ENCODE measurements around the gene OSCAR. TPM values are rescaled to one million over a fixed set of nuclear protein-coding genes. Genes with fewer than 3 reads are reported as not detected.

Gene OSCAR
- total RNA-seq, 4 donors from 2014 or later: 0.49 to 2.7 (median 1.8) TPM

DNA sequence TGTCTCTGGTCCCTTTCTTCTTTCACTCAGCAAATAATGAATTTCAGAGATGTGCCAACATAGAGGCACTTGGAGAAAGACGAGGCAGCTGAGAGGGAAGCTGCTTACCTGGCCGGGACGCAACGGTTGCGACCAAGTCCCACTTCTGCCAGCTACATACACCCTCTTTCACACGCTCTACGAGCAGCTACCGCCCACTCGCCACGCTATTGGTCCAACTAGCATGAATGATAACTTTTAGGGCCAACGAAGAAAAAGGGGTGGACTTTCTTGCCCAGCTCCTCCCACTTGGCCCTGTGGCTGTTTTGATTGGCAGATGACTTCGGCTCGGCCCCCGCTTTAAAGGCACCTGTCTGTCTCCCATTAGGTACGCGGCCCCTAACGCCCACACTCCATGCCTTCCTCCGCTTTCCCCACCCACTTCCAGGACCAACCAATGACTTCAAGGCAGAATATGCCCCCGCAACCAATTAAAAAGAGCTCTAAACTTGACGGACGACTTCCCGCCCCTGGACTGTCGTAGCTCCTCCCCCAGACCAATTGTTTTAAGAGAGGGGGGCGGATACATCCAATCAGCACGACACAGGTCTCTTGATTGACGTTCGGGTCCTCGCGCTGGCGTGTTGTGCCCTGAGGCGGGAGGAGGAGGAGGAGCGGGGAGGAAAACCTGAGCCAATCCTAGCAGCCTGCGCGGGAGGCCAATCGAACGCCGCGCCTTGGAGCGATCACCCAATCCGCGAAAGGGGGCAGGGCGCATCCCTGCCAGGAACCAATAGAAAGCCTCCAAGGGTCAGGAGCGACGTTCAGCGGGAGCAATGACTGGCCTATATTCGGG, 36.5 kb upstream of the OSCAR start:
- under 1% methylated on average over 45 of the region's 46 CpGs for WGBS
- no peaks in the 10 kb centered on the region for H3K27me3 ChIP-seq
- H3K36me3 ChIP-seq: peaks cover 12% of the 10 kb centered on the region
- peak overlapping the region; percentile 100 for H3K4me3 ChIP-seq
- peaks cover 51% of the 10 kb centered on the region for H3K4me1 ChIP-seq
- no peaks in the 10 kb centered on the region for H3K9me3 ChIP-seq
- peak in 1 of 3 donors; percentile 56 for TF ChIP-seq POLR2AphosphoS5 (IDR thresholded peaks at IDR 0.05)
- no peak for TF ChIP-seq POLR2A (IDR thresholded peaks at IDR 0.05)
- no peak for TF ChIP-seq EP300 (IDR thresholded peaks at IDR 0.05)
- no peak for TF ChIP-seq CTCF (IDR thresholded peaks at IDR 0.05)
- peak overlapping the region; percentile 98 for H3K27ac ChIP-seq
- DNase-seq (ENCODE audit: low spot score in 2 of 2): peak; percentile 100

DNA sequence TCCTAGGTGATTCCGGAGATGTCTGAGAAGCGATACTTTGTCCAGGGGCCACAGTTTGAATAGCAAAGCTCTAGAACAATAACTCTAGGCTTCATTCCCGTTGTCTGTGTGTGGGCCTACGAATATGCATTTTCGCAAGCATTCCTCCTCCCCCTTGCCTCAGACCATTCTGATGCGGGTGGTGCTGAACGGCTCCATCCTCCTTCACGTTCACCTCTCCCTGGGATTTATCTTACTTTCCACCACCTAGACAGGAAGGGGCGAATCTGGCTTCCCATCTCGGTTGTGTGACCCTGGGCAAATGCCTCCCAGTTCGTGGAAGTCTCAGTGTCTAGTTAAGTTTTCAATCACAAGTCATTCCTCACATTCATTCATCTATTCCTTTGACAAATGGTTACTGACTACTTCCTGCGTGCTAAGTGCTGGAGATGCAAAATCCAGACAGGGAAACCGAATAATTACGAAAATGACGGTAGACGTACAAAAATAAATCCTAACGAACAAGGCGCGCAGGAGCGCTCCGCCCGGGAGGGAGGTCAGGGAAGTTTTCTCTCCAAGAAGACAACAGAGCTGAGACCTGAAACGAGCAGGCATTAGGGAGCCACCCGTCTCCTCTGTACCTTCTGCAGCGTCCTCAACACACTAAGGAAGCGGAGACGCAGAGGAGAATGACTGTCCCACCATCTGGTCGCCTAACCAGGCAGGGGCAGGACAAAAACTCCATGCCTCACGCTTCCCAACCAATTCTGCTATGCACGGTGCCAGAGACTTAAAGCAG, 35.7 kb upstream of the OSCAR start:
- peak in 1 of 2 donors; percentile 67 for DNase-seq (ENCODE audit: low spot score in 2 of 2)

DNA sequence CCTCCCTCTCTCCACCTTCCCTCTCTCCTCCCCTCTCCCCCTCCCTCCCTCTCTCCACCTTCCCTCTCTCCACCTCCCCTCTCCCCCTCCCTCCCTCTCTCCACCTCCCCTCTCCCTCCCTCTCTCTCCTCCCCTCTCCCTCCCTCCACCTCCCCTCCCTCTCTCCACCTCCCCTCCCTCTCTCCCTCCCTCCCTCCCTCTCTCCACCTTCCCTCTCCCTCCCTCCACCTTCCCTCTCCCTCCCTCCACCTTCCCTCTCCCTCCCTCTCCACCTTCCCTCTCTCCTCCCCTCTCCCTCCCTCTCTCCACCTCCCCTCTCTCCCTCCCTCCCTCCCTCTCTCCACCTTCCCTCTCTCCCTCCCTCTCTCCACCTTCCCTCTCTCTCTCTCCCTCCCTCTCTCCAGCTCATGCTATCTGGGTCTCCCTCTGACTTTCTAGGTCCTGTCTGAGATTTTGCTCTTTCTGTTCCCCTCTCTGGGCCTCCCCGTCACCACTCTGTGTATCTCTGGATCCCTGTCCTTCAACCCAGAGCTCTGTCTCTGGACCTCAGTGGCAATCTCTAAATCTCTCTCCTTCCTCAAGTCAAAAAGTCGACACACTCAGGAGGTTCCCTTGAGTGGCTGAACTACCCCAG, 33.5 kb upstream of the OSCAR start:
- no peak overlapping the region for H3K4me3 ChIP-seq
- H3K9me3 ChIP-seq: no peaks in the 10 kb centered on the region
- no peak for DNase-seq (ENCODE audit: low spot score in 2 of 2)
- peaks cover 29% of the 10 kb centered on the region for H3K36me3 ChIP-seq
- H3K4me1 ChIP-seq: peaks cover 30% of the 10 kb centered on the region
- no peak for TF ChIP-seq POLR2A (IDR thresholded peaks at IDR 0.05)
- TF ChIP-seq CTCF (IDR thresholded peaks at IDR 0.05): no peak
- TF ChIP-seq EP300 (IDR thresholded peaks at IDR 0.05): no peak
- TF ChIP-seq POLR2AphosphoS5 (IDR thresholded peaks at IDR 0.05): no peak
- 43% methylated on average over 2 of the region's 2 CpGs for WGBS
- no peak overlapping the region for H3K27ac ChIP-seq
- no peaks in the 10 kb centered on the region for H3K27me3 ChIP-seq

More for the DNA sequence above, 35.7 kb upstream of the OSCAR start:
- TF ChIP-seq POLR2A (IDR thresholded peaks at IDR 0.05) (no peak), CTCF (IDR thresholded peaks at IDR 0.05) (no peak), EP300 (IDR thresholded peaks at IDR 0.05) (no peak), POLR2AphosphoS5 (IDR thresholded peaks at IDR 0.05) (no peak)
- H3K27me3 ChIP-seq: no peaks in the 10 kb centered on the region
- peak overlapping the region; percentile 58 for H3K27ac ChIP-seq
- H3K36me3 ChIP-seq: peaks cover 17% of the 10 kb centered on the region
- peak overlapping the region; percentile 53 for H3K4me3 ChIP-seq
- WGBS: 3% methylated on average over 30 of the region's 30 CpGs
- no peaks in the 10 kb centered on the region for H3K9me3 ChIP-seq
- H3K4me1 ChIP-seq: peaks cover 51% of the 10 kb centered on the region

DNA sequence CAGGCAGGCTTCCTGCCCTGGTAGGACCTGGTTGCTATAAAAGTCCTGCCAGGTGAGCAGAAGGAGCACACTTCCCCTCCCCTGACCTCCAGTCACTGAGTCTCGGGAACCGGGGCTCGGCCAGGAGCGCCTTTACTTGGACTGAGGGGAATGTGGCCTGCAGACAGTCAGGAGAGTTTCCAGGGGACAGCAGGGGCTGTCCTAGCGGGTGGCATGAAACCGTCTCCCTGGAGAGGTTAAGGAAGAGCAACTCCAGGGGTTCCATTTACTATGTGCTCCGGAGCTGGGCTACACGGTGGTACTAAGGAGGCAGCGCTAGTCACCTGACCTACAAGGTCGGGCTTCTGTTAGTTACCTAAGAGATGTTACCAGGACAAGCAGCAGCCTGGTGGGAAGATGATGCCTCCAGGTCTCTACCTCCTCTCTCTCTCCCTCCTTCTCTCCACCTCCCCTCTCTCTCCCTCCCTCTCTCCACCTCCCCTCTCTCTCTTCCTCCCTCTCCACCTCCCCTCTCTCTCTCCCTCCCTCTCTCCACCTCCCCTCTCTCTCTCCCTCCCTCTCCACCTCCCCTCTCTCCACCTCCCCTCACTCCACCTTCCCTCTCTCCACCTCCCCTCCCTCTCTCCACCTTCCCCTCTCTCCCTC, 32.8 kb upstream of the OSCAR start:
- 67% methylated on average over 10 of the region's 10 CpGs for WGBS
- no peak overlapping the region for H3K4me3 ChIP-seq
- TF ChIP-seq EP300 (IDR thresholded peaks at IDR 0.05): no peak
- TF ChIP-seq POLR2A (IDR thresholded peaks at IDR 0.05): no peak
- no peak for TF ChIP-seq POLR2AphosphoS5 (IDR thresholded peaks at IDR 0.05)
- TF ChIP-seq CTCF (IDR thresholded peaks at IDR 0.05): no peak

More for the DNA sequence above, 32.8 kb upstream of the OSCAR start:
- Histone ChIP-seq H3K27me3 (no peaks in the 10 kb centered on the region), H3K9me3 (no peaks in the 10 kb centered on the region), H3K36me3 (peaks cover 36% of the 10 kb centered on the region), H3K4me1 (peaks cover 24% of the 10 kb centered on the region), H3K27ac (no peak overlapping the region)
- DNase-seq (ENCODE audit: low spot score in 2 of 2): no peak

Measured in suprapubic skin (tissue), 4 donors.